Epithelial cell of esophagus (primary cell): ENCODE measurements around the gene THEMIS.

Source experiments
- DNase-seq: peaks from one replicate; pipeline ENCODE4 v3.0.0; 2010; ENCODE audit warnings: low read depth
- H3K4me3 ChIP-seq: 2 replicates; pipeline ENCODE4 v1.5.1; 2011; ENCODE audit warnings: mild to moderate bottlenecking, low read length, control low read depth
- CTCF ChIP-seq: IDR thresholded peaks from 2 replicates; pipeline ENCODE4 v1.5.1; 2011; ENCODE audit warnings: low read depth, mild to moderate bottlenecking, low read length, control low read depth, inconsistent platforms; ENCODE audit not compliant: insufficient read depth; ENCODE audit errors: missing control alignments

THEMIS gene

GRCh38 chr6:127717384-127717783, 183.5 kb downstream of the THEMIS start:
- no peak for DNase-seq
- no peak for TF ChIP-seq CTCF
- H3K4me3 ChIP-seq, result no peak overlapping the region

- TF ChIP-seq CTCF, result no peak
- DNase-seq, result peak; percentile 48
- no peak overlapping the region for H3K4me3 ChIP-seq
These were observed 184.4 kb downstream of the THEMIS start for GRCh38 chr6:127716465-127716864.

- no peak overlapping the region for H3K4me3 ChIP-seq
- no peak for DNase-seq
- TF ChIP-seq CTCF, result no peak
These were observed 190.2 kb downstream of the THEMIS start for GRCh38 chr6:127710668-127711067.

GRCh38 chr6:127706216-127706615, 194.6 kb downstream of the THEMIS start:
- no peak for DNase-seq
- TF ChIP-seq CTCF, result no peak
- no peak overlapping the region for H3K4me3 ChIP-seq

- no peak overlapping the region for H3K4me3 ChIP-seq
- DNase-seq, result no peak
- no peak for TF ChIP-seq CTCF
These were observed 205.8 kb downstream of the THEMIS start for GRCh38 chr6:127695108-127695507.

GRCh38 chr6:127691146-127691545, 209.7 kb downstream of the THEMIS start:
- no peak for DNase-seq
- H3K4me3 ChIP-seq, result no peak overlapping the region
- TF ChIP-seq CTCF, result no peak

- H3K4me3 ChIP-seq, result no peak overlapping the region
- no peak for DNase-seq
- TF ChIP-seq CTCF, result no peak
These were observed 210.3 kb downstream of the THEMIS start for GRCh38 chr6:127690588-127690987.
